PC-9 (cell line): ENCODE measurements around the gene XRCC4. TPM values are rescaled to one million over a fixed set of nuclear protein-coding genes. Genes with fewer than 3 reads are reported as not detected.
"Not testable (repeated sequence)": the region's sequence is repeated elsewhere in the genome, so short reads cannot be mapped to it uniquely, and the experiment has no call there.

Experiments used
- BruUV-seq: library from RNA; stranded (reverse); fragments of 400-500 nt; replicated peaks from 2 replicates; lab custom pipeline; 2021; lab: Mats Ljungman, UMichigan
- CTCF ChIA-PET: fragments of 300-600 bp; sonication (Branson Sonifier 250); formaldehyde crosslinking; loops from one replicate; lab custom pipeline; 2022; ENCODE audit warnings: antibody characterized with exemption; lab: Charles Lee
- POLR2A ChIA-PET: fragments of 300-600 bp; sonication (Branson Sonifier 250); formaldehyde crosslinking; loops from one replicate; lab custom pipeline; 2022; ENCODE audit warnings: antibody characterized with exemption; ENCODE audit not compliant: unreplicated experiment; lab: Charles Lee
- DNase-seq, 2 experiments: peaks; one replicate each; pipeline versions ENCODE4 v3.0.0 to v3.0.0-alpha.2; 2015 to 2022; ENCODE audit warnings: mixed read lengths in 1 of 2
- H2AFZ ChIP-seq: fragments of 200-600 bp; sonication (generic); 2 replicates; pipeline ENCODE4 v1.8.1; 2017; ENCODE audit warnings: antibody characterized with exemption
- H3F3A ChIP-seq: fragments of 200-600 bp; sonication (generic); 2 replicates; pipeline ENCODE4 v1.8.1; 2017; ENCODE audit warnings: antibody characterized with exemption, mild to moderate bottlenecking, low read depth; ENCODE audit not compliant: insufficient read depth
- H3K27ac ChIP-seq: fragments of 200-600 bp; sonication (generic); 2 replicates; pipeline ENCODE4 v1.6.1; 2016; ENCODE audit warnings: mixed run types
- H3K27me3 ChIP-seq: fragments of 200-600 bp; sonication (generic); 2 replicates; pipeline ENCODE4 v1.6.1; 2016; ENCODE audit warnings: low read depth, mixed run types; ENCODE audit not compliant: insufficient read depth
- H3K36me3 ChIP-seq: fragments of 200-600 bp; sonication (generic); 2 replicates; pipeline ENCODE4 v1.6.1; 2016; ENCODE audit warnings: low read depth, mixed run types
- H3K4me1 ChIP-seq: fragments of 200-600 bp; sonication (generic); replicated peaks from 2 replicates; pipeline ENCODE4 v1.6.1; 2016; ENCODE audit warnings: mixed run types; ENCODE audit not compliant: insufficient read depth
- H3K4me2 ChIP-seq: fragments of 200-600 bp; sonication (generic); 2 replicates; pipeline ENCODE4 v1.6.1; 2017; ENCODE audit warnings: mixed run types
- H3K4me3 ChIP-seq: fragments of 200-600 bp; sonication (generic); 2 replicates; pipeline ENCODE4 v1.6.1; 2016; ENCODE audit warnings: mixed run types
- H3K79me2 ChIP-seq: fragments of 200-600 bp; sonication (generic); 2 replicates; pipeline ENCODE4 v1.6.1; 2017; ENCODE audit warnings: low read depth, mixed run types
- H3K9me2 ChIP-seq: fragments of 200-600 bp; sonication (generic); 2 replicates; pipeline ENCODE4 v1.8.1; 2017; ENCODE audit warnings: mild to moderate bottlenecking; ENCODE audit not compliant: insufficient read depth
- H3K9me3 ChIP-seq: fragments of 200-600 bp; sonication (generic); 2 replicates; pipeline ENCODE4 v1.8.1; 2016; ENCODE audit warnings: low read depth; ENCODE audit not compliant: insufficient read depth
- H4K20me1 ChIP-seq: fragments of 200-600 bp; sonication (generic); 2 replicates; pipeline ENCODE4 v1.8.1; 2017; ENCODE audit not compliant: insufficient read depth
- EZH2 ChIP-seq: fragments of 200-600 bp; sonication (generic); IDR thresholded peaks from 2 replicates; pipeline ENCODE4 v1.8.0; 2017; ENCODE audit warnings: antibody characterized with exemption, low read depth
- intact Hi-C: fragments of 100-400 bp; cut with micrococcal nuclease; formaldehyde crosslinking; loops from one replicate; pipeline ENCODE4 v1.10.0; 2022; ENCODE audit not compliant: unreplicated experiment
- total RNA-seq: library from RNA; stranded (reverse); gene quantifications from 2 replicates; pipeline ENCODE4 v1.2.3, GENCODE V29; 2021
- TF ChIP-seq, protein P1 (sequence below): fragments of 200-600 bp; sonication (generic); conservative IDR thresholded peaks from 2 replicates; pipeline ENCODE4 v1.6.1; 2017; ENCODE audit warnings: mixed run types, antibody characterized with exemption, mild to moderate bottlenecking, moderate library complexity

The XRCC4 gene
- total RNA-seq, 1 experiment from 2014 or later: 12.2 TPM

DNA sequence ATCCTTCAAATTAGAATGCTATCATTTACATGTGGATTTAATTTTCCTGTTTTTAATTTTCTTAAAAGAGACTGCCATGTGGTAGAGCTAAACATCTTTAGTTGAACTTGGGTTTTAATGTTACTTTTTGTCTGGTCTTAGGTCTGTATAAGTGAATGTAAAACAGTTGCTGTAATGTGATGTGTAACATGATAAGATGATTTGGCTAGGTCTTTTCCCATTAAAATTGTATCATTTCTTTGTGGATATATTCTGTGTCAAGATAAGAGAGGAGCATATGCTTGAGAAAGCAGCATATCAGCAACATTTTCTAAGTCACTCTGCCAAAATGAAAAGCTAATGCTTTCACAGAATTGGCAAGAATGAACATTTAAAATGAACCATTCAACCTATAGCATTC is 18.6 kb upstream of the XRCC4 start:
- Histone ChIP-seq H3K4me2 (no peak overlapping the region), H3K9me3 (no peaks in the 10 kb centered on the region), H3K9me2 (no peaks in the 10 kb centered on the region), H3K4me3 (no peak overlapping the region), H3F3A (no peaks in the 10 kb centered on the region), H3K36me3 (peaks cover 33% of the 10 kb centered on the region), H3K4me1 (no peaks in the 10 kb centered on the region), H3K27me3 (no peaks in the 10 kb centered on the region), H4K20me1 (peaks cover 26% of the 10 kb centered on the region), H2AFZ (no peak overlapping the region), H3K79me2 (peaks cover 24% of the 10 kb centered on the region; the same call in 1 of the 2 replicates), H3K27ac (no peak overlapping the region)
- no peak for DNase-seq
- BruUV-seq: no TSS peak
- intact Hi-C loops: no loop called here
- ChIA-PET CTCF (no interaction called here), POLR2A (no interaction called here)
- no peak for TF ChIP-seq EZH2
- TF ChIP-seq, protein P1, sequence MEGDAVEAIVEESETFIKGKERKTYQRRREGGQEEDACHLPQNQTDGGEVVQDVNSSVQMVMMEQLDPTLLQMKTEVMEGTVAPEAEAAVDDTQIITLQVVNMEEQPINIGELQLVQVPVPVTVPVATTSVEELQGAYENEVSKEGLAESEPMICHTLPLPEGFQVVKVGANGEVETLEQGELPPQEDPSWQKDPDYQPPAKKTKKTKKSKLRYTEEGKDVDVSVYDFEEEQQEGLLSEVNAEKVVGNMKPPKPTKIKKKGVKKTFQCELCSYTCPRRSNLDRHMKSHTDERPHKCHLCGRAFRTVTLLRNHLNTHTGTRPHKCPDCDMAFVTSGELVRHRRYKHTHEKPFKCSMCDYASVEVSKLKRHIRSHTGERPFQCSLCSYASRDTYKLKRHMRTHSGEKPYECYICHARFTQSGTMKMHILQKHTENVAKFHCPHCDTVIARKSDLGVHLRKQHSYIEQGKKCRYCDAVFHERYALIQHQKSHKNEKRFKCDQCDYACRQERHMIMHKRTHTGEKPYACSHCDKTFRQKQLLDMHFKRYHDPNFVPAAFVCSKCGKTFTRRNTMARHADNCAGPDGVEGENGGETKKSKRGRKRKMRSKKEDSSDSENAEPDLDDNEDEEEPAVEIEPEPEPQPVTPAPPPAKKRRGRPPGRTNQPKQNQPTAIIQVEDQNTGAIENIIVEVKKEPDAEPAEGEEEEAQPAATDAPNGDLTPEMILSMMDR: no peak

DNA sequence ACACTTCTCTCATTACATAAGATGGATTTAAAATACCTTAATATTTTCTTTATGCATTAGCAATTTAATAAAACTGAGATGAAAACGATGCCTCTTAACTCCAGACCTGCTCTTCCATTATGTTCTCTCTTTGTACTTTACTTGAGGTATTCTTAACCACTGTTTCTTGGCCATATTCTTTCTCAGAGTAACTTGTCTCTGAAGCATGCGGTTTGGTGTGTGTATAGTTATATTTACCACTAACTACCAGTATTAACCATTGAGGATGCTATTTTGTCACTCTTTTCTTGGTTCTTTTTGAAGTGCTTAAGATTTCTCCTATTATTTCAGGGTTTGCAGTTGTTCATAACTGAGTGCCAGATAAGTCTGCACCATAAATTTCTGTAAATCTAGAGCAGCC is 18.0 kb upstream of the XRCC4 start:
- Histone ChIP-seq H4K20me1 (peaks cover 32% of the 10 kb centered on the region), H3K36me3 (peaks cover 33% of the 10 kb centered on the region), H3K27me3 (no peaks in the 10 kb centered on the region), H3K27ac (no peak overlapping the region), H3K9me3 (no peaks in the 10 kb centered on the region), H3K4me2 (no peak overlapping the region), H3K4me1 (no peaks in the 10 kb centered on the region), H3K79me2 (peaks cover 30% of the 10 kb centered on the region), H2AFZ (no peak overlapping the region), H3F3A (no peaks in the 10 kb centered on the region), H3K4me3 (no peak overlapping the region), H3K9me2 (no peaks in the 10 kb centered on the region; the same call in 1 of the 2 replicates)
- ChIA-PET CTCF (no interaction called here), POLR2A (no interaction called here)
- DNase-seq: no peak
- BruUV-seq: no TSS peak
- TF ChIP-seq, protein P1: no peak
- TF ChIP-seq EZH2: no peak
- intact Hi-C loops: no loop called here

DNA sequence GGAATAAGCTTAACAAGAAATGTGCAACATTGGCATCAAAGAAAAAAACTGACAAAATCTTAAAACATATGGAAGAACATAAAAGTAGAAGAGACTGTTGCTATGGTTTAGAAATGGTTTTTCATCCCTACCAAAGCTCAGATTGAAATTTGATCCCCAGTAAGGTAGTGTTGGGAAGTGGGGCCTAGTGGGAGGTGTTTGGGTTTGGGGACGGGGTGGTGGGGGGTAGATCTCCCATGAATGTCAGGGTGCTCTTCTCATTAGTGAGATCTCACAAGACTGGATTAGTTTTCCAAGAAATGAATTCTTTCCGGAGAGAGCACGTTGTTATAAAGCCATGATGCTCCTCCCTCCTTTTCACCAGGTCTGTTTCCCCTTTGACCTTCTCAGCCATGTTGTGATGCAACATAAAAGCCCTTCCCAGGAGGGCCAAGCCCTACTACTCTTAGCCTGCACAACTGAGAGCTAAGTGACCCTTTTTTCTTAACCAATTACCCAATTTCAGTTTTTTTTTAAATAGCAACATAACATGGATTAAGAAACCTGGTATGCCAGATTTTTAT is 10.7 kb upstream of the XRCC4 start:
- no peaks in the 10 kb centered on the region for H3K27me3 ChIP-seq
- CTCF ChIA-PET: no interaction called here
- no peaks in the 10 kb centered on the region for H3K9me3 ChIP-seq
- no TSS peak for BruUV-seq
- peaks cover 95% of the 10 kb centered on the region for H3K79me2 ChIP-seq
- no peaks in the 10 kb centered on the region for H3F3A ChIP-seq
- H3K4me2 ChIP-seq: no peak overlapping the region
- H2AFZ ChIP-seq: no peak overlapping the region
- no peak overlapping the region for H3K27ac ChIP-seq
- POLR2A ChIA-PET: no interaction called here
- no peak for TF ChIP-seq EZH2
- TF ChIP-seq, protein P1: no peak
- no peak overlapping the region for H3K4me3 ChIP-seq
- DNase-seq: no peak
- intact Hi-C loops: no loop called here
- H4K20me1 ChIP-seq: peaks cover 69% of the 10 kb centered on the region
- H3K9me2 ChIP-seq: no peaks in the 10 kb centered on the region; the same call in 1 of the 2 replicates
- peaks cover 16% of the 10 kb centered on the region for H3K36me3 ChIP-seq
- no peaks in the 10 kb centered on the region for H3K4me1 ChIP-seq

DNA sequence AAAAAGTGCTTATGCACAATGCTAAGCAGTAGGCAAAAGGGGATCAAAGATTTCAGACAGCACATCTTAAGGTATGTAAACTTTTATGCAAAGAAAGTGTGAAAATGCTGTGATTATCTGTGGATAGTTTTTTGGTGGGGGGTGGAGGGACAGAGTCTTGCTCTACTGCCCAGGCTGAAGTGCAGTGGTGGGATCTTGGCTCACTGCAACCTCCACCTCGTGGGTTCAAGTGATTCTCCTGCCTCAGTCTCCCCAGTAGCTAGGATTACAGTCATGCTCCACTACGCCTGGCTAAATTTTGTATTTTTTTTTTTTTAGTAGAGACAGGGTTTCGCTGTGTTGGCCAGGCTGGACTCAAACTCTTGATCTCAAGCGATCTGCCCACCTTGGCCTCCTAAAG is 10.0 kb upstream of the XRCC4 start:
- Histone ChIP-seq H3K79me2 (peaks cover 95% of the 10 kb centered on the region), H4K20me1 (peaks cover 71% of the 10 kb centered on the region), H3K36me3 (peaks cover 11% of the 10 kb centered on the region)
- DNase-seq, POLR2A ChIA-PET, H3K4me3 ChIP-seq, H3K27ac ChIP-seq, H3K9me3 ChIP-seq, CTCF ChIA-PET, intact Hi-C loops, H3K4me2 ChIP-seq, H3F3A ChIP-seq, H3K9me2 ChIP-seq, H2AFZ ChIP-seq, H3K27me3 ChIP-seq, H3K4me1 ChIP-seq, BruUV-seq: not testable (repeated sequence)
